GM21367 (cell line): ENCODE results near the gene VIT.
"Not testable (repeated sequence)": the region's sequence is repeated elsewhere in the genome, so short reads cannot be mapped to it uniquely, and the experiment has no call there.

Source experiments
- ATAC-seq: cut with Tn5 transposase; IDR thresholded peaks from one replicate; pipeline ENCODE4 v1.9.1; 2021; ENCODE audit not compliant: unreplicated experiment

Gene VIT

GRCh38 chr2:36801088-36801487, 104.6 kb downstream of the VIT start:
- no peak for ATAC-seq

- no peak for ATAC-seq
These were observed 106.4 kb downstream of the VIT start for GRCh38 chr2:36802952-36803351.

- no peak for ATAC-seq
These were observed 109.2 kb downstream of the VIT start for GRCh38 chr2:36805635-36806224.

GRCh38 chr2:36807223-36807886, 110.8 kb downstream of the VIT start:
- no peak for ATAC-seq

GRCh38 chr2:36808386-36809068, 112.0 kb downstream of the VIT start:
- ATAC-seq = no peak

- no peak for ATAC-seq
These were observed 112.5 kb downstream of the VIT start for GRCh38 chr2:36809069-36809445.

GRCh38 chr2:36811071-36811470, 114.6 kb downstream of the VIT start:
- ATAC-seq = no peak

- no peak for ATAC-seq
These were observed 115.7 kb downstream of the VIT start for GRCh38 chr2:36812196-36812595.

GRCh38 chr2:36818542-36818941, 122.0 kb downstream of the VIT start:
- ATAC-seq = no peak

- no peak for ATAC-seq
These were observed 122.7 kb downstream of the VIT start for GRCh38 chr2:36819095-36819711.

GRCh38 chr2:36820942-36821605, 124.6 kb downstream of the VIT start:
- no peak for ATAC-seq

GRCh38 chr2:36823862-36824261, 127.4 kb downstream of the VIT start:
- ATAC-seq = no peak

- no peak for ATAC-seq
These were observed 127.8 kb downstream of the VIT start for GRCh38 chr2:36824273-36824672.

- not testable (repeated sequence) for ATAC-seq
These were observed 128.2 kb downstream of the VIT start for GRCh38 chr2:36824683-36825082.

- no peak for ATAC-seq
These were observed 134.7 kb downstream of the VIT start for GRCh38 chr2:36831185-36831584.

GRCh38 chr2:36834203-36834602, 137.7 kb downstream of the VIT start:
- ATAC-seq = no peak

GRCh38 chr2:36834731-36835524, 138.4 kb downstream of the VIT start:
- no peak for ATAC-seq

GRCh38 chr2:36839976-36840617, 143.6 kb downstream of the VIT start:
- no peak for ATAC-seq

- no peak for ATAC-seq
These were observed 147.3 kb downstream of the VIT start for GRCh38 chr2:36843838-36844237.

GRCh38 chr2:36849265-36849664, 152.8 kb downstream of the VIT start:
- no peak for ATAC-seq
